GM12878 (cell line): ENCODE data around the gene PF4V1.

Experiments used
- CTCF ChIP-seq, 3 experiments: IDR thresholded peaks in 2 of 3; conservative IDR thresholded peaks in 1 of 3; 2 replicates each; pipeline ENCODE4 v1.5.1; 2011; ENCODE audit warnings: low read depth in 3 of 3, low read length in 3 of 3, mild to moderate bottlenecking in 3 of 3, control low read depth in 2 of 3, moderate library complexity in 2 of 3, inconsistent platforms in 1 of 3, mixed read lengths in 1 of 3; ENCODE audit not compliant: control insufficient read depth in 2 of 3, insufficient read depth in 1 of 3; ENCODE audit errors: extremely low read depth in 1 of 3
- GABPA ChIP-seq: IDR thresholded peaks from 2 replicates; pipeline ENCODE4 v1.6.1; 2014; ENCODE audit warnings: antibody characterized with exemption, low read depth, mild to moderate bottlenecking, inconsistent platforms
- IKZF2 ChIP-seq, 2 experiments: fragments of 450-650 bp; IDR thresholded peaks; 2 replicates each; pipeline ENCODE4 v1.6.1; 2017; ENCODE audit warnings: mild to moderate bottlenecking in 2 of 2, moderate library complexity in 2 of 2
- TCF12 ChIP-seq: IDR thresholded peaks from 2 replicates; pipeline ENCODE4 v1.6.1; 2011; ENCODE audit warnings: low read depth, mild to moderate bottlenecking, low read length
- ZNF24 ChIP-seq: fragments of 450-650 bp; IDR thresholded peaks from 2 replicates; pipeline ENCODE4 v1.6.1; 2017; ENCODE audit warnings: antibody characterized with exemption, mild to moderate bottlenecking

- TF ChIP-seq IKZF2 (IDR thresholded peaks at IDR 0.05) (no peak), CTCF (IDR thresholded peaks at IDR 0.05 in 2 of 3, conservative IDR thresholded peaks at IDR 0.05 in 1 of 3; ENCODE audit: control insufficient read depth in 2 of 3, extremely low read depth in 1 of 3, insufficient read depth in 1 of 3, low read depth in 3 of 3, low read length in 3 of 3) (no peak), ZNF24 (no peak), GABPA (no peak), TCF12 (no peak)
These were observed 47.9 kb downstream of the PF4V1 start for GRCh38 chr4:73901031-73901430.
